Measurements from ENCODE around the gene TMC3.

The TMC3 gene

GRCh38 chr15:81347910-81348309 lies 26.1 kb downstream of the TMC3 start:
- no peak for DNase-seq (ENCODE audit: low read depth, low spot score)
- TF ChIP-seq CTCF (IDR thresholded peaks at IDR 0.05; ENCODE audit: insufficient read depth, low read length, missing control alignments): no peak
- ChIA-PET POLR2A (no interaction called here), CTCF (no interaction called here)
- H3K4me3 ChIP-seq (ENCODE audit: low read depth, low read length): no peak overlapping the region

- TF ChIP-seq CTCF (IDR thresholded peaks at IDR 0.05; ENCODE audit: insufficient read depth, low read length, missing control alignments): no peak
- POLR2A ChIA-PET: no interaction called here
- DNase-seq (ENCODE audit: low read depth, low spot score): no peak
- CTCF ChIA-PET: interaction anchor here (0.7 kb wide), 1 partner anchor 81 kb away, joined by 3 read pairs; no protein-coding TSS in a partner anchor
- H3K4me3 ChIP-seq (ENCODE audit: low read depth, low read length): no peak overlapping the region
These were observed 27.4 kb downstream of the TMC3 start for GRCh38 chr15:81346611-81347010.

- H3K4me3 ChIP-seq (ENCODE audit: low read depth, low read length): no peak overlapping the region
- ChIA-PET CTCF (interaction anchor here (1.1 kb wide), 1 partner anchor 77 kb away, joined by 3 read pairs; no protein-coding TSS in a partner anchor), POLR2A (no interaction called here)
- no peak for DNase-seq (ENCODE audit: low read depth, low spot score)
- no peak for TF ChIP-seq CTCF (IDR thresholded peaks at IDR 0.05; ENCODE audit: insufficient read depth, low read length, missing control alignments)
These were observed 30.6 kb downstream of the TMC3 start for GRCh38 chr15:81343371-81343770.

GRCh38 chr15:81341351-81341750 lies 32.7 kb downstream of the TMC3 start:
- DNase-seq (ENCODE audit: low read depth, low spot score): no peak
- no peak overlapping the region for H3K4me3 ChIP-seq (ENCODE audit: low read depth, low read length)
- CTCF ChIA-PET: interaction anchor here (0.6 to 2.1 kb wide), 4 partner anchors 14 to 212 kb away, joined by 3 to 6 read pairs (median 4); no protein-coding TSS in a partner anchor
- POLR2A ChIA-PET: no interaction called here
- no peak for TF ChIP-seq CTCF (IDR thresholded peaks at IDR 0.05; ENCODE audit: insufficient read depth, low read length, missing control alignments)

GRCh38 chr15:81339851-81340250 lies 34.2 kb downstream of the TMC3 start:
- H3K4me3 ChIP-seq (ENCODE audit: low read depth, low read length): no peak overlapping the region
- DNase-seq (ENCODE audit: low read depth, low spot score): no peak
- ChIA-PET CTCF (interaction anchor here (2.0 to 6.1 kb wide), 3 partner anchors 11 to 74 kb away, joined by 15 to 51 read pairs (median 29); no protein-coding TSS in a partner anchor), POLR2A (interaction anchor here (3.8 kb wide), 1 partner anchor 12 kb away, joined by 22 read pairs; no protein-coding TSS in a partner anchor)
- TF ChIP-seq CTCF (IDR thresholded peaks at IDR 0.05; ENCODE audit: insufficient read depth, low read length, missing control alignments): no peak

- ChIA-PET CTCF (interaction anchor here (2.0 to 6.1 kb wide), 3 partner anchors 11 to 73 kb away, joined by 15 to 51 read pairs (median 29); no protein-coding TSS in a partner anchor), POLR2A (interaction anchor here (0.6 to 3.8 kb wide), 2 partner anchors 12 to 27 kb away, joined by 3 to 22 read pairs; no protein-coding TSS in a partner anchor)
These were observed 34.7 kb downstream of the TMC3 start for GRCh38 chr15:81339321-81339720.

More at GRCh38 chr15:81339321-81339720, 34.7 kb downstream of the TMC3 start:
- no peak overlapping the region for H3K4me3 ChIP-seq (ENCODE audit: low read depth, low read length)
- DNase-seq (ENCODE audit: low read depth, low spot score): no peak
- TF ChIP-seq CTCF (IDR thresholded peaks at IDR 0.05; ENCODE audit: insufficient read depth, low read length, missing control alignments): no peak
